ENCODE measurements around the gene BOLA1. TPM values are rescaled to one million over a fixed set of nuclear protein-coding genes. Genes with fewer than 3 reads are reported as not detected.

BOLA1 gene
- total and polyA plus RNA-seq, 2 experiments from 2014 or later: 18.4 to 26.2 TPM

DNA sequence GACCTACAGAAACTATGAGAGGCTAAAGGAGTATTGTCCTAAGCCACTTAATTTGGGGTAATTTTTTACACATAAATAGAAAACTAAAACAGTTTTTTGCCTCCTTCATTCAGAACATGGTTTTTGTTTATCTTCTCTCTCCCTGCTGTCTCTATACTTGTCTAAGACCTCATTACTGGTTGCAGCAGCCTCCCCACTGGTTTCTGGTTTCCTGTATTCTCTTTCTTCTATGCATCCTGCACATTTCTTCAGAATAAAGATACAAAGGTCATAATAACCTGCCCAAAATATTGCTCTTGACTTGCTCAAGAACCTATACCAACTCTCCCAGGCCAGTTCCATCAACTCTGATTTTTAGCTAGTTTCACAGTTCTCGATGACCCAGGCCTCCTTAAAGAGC, 19.8 kb upstream of the BOLA1 start:
- TF ChIP-seq EZH2phosphoT487 (IDR thresholded peaks at IDR 0.05; ENCODE audit: unreplicated experiment): no peak
- no peak for TF ChIP-seq ZNF331 (CRISPR knock-in tag; IDR thresholded peaks at IDR 0.05; ENCODE audit: low read depth)
- no peak for TF ChIP-seq NANOG (IDR thresholded peaks at IDR 0.05; ENCODE audit: borderline replicate concordance)
- TF ChIP-seq CREB1 (CRISPR knock-in tag; IDR thresholded peaks at IDR 0.05; ENCODE audit: low read depth): no peak
- TF ChIP-seq, protein P1, sequence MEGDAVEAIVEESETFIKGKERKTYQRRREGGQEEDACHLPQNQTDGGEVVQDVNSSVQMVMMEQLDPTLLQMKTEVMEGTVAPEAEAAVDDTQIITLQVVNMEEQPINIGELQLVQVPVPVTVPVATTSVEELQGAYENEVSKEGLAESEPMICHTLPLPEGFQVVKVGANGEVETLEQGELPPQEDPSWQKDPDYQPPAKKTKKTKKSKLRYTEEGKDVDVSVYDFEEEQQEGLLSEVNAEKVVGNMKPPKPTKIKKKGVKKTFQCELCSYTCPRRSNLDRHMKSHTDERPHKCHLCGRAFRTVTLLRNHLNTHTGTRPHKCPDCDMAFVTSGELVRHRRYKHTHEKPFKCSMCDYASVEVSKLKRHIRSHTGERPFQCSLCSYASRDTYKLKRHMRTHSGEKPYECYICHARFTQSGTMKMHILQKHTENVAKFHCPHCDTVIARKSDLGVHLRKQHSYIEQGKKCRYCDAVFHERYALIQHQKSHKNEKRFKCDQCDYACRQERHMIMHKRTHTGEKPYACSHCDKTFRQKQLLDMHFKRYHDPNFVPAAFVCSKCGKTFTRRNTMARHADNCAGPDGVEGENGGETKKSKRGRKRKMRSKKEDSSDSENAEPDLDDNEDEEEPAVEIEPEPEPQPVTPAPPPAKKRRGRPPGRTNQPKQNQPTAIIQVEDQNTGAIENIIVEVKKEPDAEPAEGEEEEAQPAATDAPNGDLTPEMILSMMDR (conservative IDR thresholded peaks at IDR 0.05; ENCODE audit: low read depth in 2 of 2): no peak
- TF ChIP-seq, protein P2, sequence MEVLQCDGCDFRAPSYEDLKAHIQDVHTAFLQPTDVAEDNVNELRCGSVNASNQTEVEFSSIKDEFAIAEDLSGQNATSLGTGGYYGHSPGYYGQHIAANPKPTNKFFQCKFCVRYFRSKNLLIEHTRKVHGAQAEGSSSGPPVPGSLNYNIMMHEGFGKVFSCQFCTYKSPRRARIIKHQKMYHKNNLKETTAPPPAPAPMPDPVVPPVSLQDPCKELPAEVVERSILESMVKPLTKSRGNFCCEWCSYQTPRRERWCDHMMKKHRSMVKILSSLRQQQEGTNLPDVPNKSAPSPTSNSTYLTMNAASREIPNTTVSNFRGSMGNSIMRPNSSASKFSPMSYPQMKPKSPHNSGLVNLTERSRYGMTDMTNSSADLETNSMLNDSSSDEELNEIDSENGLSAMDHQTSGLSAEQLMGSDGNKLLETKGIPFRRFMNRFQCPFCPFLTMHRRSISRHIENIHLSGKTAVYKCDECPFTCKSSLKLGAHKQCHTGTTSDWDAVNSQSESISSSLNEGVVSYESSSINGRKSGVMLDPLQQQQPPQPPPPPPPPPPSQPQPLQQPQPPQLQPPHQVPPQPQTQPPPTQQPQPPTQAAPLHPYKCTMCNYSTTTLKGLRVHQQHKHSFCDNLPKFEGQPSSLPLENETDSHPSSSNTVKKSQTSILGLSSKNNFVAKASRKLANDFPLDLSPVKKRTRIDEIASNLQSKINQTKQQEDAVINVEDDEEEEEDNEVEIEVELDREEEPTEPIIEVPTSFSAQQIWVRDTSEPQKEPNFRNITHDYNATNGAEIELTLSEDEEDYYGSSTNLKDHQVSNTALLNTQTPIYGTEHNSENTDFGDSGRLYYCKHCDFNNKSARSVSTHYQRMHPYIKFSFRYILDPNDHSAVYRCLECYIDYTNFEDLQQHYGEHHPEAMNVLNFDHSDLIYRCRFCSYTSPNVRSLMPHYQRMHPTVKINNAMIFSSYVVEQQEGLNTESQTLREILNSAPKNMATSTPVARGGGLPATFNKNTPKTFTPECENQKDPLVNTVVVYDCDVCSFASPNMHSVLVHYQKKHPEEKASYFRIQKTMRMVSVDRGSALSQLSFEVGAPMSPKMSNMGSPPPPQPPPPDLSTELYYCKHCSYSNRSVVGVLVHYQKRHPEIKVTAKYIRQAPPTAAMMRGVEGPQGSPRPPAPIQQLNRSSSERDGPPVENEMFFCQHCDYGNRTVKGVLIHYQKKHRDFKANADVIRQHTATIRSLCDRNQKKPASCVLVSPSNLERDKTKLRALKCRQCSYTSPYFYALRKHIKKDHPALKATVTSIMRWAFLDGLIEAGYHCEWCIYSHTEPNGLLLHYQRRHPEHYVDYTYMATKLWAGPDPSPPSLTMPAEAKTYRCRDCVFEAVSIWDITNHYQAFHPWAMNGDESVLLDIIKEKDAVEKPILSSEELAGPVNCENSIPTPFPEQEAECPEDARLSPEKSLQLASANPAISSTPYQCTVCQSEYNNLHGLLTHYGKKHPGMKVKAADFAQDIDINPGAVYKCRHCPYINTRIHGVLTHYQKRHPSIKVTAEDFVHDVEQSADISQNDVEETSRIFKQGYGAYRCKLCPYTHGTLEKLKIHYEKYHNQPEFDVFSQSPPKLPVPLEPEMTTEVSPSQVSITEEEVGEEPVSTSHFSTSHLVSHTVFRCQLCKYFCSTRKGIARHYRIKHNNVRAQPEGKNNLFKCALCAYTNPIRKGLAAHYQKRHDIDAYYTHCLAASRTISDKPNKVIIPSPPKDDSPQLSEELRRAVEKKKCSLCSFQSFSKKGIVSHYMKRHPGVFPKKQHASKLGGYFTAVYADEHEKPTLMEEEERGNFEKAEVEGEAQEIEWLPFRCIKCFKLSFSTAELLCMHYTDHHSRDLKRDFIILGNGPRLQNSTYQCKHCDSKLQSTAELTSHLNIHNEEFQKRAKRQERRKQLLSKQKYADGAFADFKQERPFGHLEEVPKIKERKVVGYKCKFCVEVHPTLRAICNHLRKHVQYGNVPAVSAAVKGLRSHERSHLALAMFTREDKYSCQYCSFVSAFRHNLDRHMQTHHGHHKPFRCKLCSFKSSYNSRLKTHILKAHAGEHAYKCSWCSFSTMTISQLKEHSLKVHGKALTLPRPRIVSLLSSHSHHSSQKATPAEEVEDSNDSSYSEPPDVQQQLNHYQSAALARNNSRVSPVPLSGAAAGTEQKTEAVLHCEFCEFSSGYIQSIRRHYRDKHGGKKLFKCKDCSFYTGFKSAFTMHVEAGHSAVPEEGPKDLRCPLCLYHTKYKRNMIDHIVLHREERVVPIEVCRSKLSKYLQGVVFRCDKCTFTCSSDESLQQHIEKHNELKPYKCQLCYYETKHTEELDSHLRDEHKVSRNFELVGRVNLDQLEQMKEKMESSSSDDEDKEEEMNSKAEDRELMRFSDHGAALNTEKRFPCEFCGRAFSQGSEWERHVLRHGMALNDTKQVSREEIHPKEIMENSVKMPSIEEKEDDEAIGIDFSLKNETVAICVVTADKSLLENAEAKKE (CRISPR knock-in tag; IDR thresholded peaks at IDR 0.05): no peak
- no peak for TF ChIP-seq EZH2 (IDR thresholded peaks at IDR 0.05; ENCODE audit: low read depth, unreplicated experiment)
- no peak for TF ChIP-seq ZNF114 (CRISPR knock-in tag; IDR thresholded peaks at IDR 0.05)
- TF ChIP-seq JUNB (IDR thresholded peaks at IDR 0.05; ENCODE audit: unreplicated experiment): no peak
- TF ChIP-seq POLR2AphosphoS5 (IDR thresholded peaks at IDR 0.05; ENCODE audit: low read depth): no peak
- TF ChIP-seq, protein P3, sequence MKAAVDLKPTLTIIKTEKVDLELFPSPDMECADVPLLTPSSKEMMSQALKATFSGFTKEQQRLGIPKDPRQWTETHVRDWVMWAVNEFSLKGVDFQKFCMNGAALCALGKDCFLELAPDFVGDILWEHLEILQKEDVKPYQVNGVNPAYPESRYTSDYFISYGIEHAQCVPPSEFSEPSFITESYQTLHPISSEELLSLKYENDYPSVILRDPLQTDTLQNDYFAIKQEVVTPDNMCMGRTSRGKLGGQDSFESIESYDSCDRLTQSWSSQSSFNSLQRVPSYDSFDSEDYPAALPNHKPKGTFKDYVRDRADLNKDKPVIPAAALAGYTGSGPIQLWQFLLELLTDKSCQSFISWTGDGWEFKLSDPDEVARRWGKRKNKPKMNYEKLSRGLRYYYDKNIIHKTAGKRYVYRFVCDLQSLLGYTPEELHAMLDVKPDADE (IDR thresholded peaks at IDR 0.05): no peak
- TF ChIP-seq STAT1 (IDR thresholded peaks at IDR 0.05; ENCODE audit: unreplicated experiment): no peak
- TF ChIP-seq, protein P4, sequence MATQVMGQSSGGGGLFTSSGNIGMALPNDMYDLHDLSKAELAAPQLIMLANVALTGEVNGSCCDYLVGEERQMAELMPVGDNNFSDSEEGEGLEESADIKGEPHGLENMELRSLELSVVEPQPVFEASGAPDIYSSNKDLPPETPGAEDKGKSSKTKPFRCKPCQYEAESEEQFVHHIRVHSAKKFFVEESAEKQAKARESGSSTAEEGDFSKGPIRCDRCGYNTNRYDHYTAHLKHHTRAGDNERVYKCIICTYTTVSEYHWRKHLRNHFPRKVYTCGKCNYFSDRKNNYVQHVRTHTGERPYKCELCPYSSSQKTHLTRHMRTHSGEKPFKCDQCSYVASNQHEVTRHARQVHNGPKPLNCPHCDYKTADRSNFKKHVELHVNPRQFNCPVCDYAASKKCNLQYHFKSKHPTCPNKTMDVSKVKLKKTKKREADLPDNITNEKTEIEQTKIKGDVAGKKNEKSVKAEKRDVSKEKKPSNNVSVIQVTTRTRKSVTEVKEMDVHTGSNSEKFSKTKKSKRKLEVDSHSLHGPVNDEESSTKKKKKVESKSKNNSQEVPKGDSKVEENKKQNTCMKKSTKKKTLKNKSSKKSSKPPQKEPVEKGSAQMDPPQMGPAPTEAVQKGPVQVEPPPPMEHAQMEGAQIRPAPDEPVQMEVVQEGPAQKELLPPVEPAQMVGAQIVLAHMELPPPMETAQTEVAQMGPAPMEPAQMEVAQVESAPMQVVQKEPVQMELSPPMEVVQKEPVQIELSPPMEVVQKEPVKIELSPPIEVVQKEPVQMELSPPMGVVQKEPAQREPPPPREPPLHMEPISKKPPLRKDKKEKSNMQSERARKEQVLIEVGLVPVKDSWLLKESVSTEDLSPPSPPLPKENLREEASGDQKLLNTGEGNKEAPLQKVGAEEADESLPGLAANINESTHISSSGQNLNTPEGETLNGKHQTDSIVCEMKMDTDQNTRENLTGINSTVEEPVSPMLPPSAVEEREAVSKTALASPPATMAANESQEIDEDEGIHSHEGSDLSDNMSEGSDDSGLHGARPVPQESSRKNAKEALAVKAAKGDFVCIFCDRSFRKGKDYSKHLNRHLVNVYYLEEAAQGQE (IDR thresholded peaks at IDR 0.05; ENCODE audit: unreplicated experiment): no peak
- Histone ChIP-seq H3F3A (replicated peaks; ENCODE audit: low read depth) (no peaks in the 10 kb centered on the region), H4K20me1 (replicated peaks; ENCODE audit: insufficient read depth) (no peaks in the 10 kb centered on the region), H3K27ac (ENCODE audit: low read depth) (no peak overlapping the region), H3K4me3 (no peak overlapping the region), H3K79me2 (replicated peaks; ENCODE audit: insufficient read depth) (0 out of 2 replicates have a peak, but pooled peaks cover 7% of the 10 kb centered on the region), H3K27me3 (ENCODE audit: insufficient read depth) (no peaks in the 10 kb centered on the region), H3K36me3 (ENCODE audit: insufficient read depth) (no peaks in the 10 kb centered on the region), H3K4me1 (ENCODE audit: insufficient read depth) (peaks cover 3% of the 10 kb centered on the region; the same call in 1 of the 2 replicates), H3K9me2 (ENCODE audit: insufficient read depth) (no peaks in the 10 kb centered on the region), H3K4me2 (no peak overlapping the region), H2AFZ (no peak overlapping the region)
- H3K4me1 Mint-ChIP-seq: 0 out of 3 replicates have a peak, but pooled peaks cover 3% of the 10 kb centered on the region
- DNase-seq (ENCODE audit: low spot score) (no peak), ATAC-seq (no peak)
- H3K27me3 Mint-ChIP-seq (ENCODE audit: insufficient read depth, low read depth, poor library complexity): no peaks in the 10 kb centered on the region
- H3K36me3 Mint-ChIP-seq (ENCODE audit: low read depth): no peaks in the 10 kb centered on the region
- no peaks in the 10 kb centered on the region for H3K9me3 Mint-ChIP-seq
- H3K4me3 Mint-ChIP-seq: no peak overlapping the region; the same call in 2 of the 3 replicates
- no peak overlapping the region for H3K27ac Mint-ChIP-seq
